Testis (tissue), 2 donors: ENCODE results near the gene COBL.

Experiments used
- POLR2A ChIP-seq: fragments of 450-650 bp; IDR thresholded peaks from one replicate; pipeline ENCODE4 v1.6.1; 2017; ENCODE audit warnings: antibody characterized with exemption, mild to moderate bottlenecking, moderate library complexity
- TF ChIP-seq, protein P1 (sequence below), 3 experiments: fragments of 450-650 bp in 2 of 3; fragments of 200-600 bp in 1 of 3; sonication (generic) in 1 of 3; IDR thresholded peaks; one replicate each; pipeline ENCODE4 v1.5.1; 2016 to 2019; ENCODE audit warnings: antibody characterized with exemption in 3 of 3, mild to moderate bottlenecking in 2 of 3, moderate library complexity in 1 of 3

DNA sequence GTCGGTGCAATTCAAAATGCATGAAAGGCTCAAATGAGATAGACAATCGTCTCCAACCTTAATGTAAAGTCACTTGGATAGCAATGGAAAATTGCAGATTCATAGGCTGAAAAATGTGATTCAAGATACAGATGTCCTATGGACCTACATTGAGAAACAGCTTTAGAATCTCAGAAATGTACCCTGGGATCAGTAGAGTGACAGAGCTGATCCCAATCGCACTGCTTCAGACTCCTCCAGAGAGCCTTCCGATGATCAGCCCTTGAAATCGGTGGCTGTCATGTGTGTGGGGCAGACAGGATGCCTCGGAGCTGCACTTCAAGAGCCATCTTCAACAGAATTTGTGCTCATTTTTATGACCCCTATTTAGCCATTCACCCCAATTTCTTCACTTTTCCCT lies 293.8 kb downstream of the COBL start:
- TF ChIP-seq, protein P1, sequence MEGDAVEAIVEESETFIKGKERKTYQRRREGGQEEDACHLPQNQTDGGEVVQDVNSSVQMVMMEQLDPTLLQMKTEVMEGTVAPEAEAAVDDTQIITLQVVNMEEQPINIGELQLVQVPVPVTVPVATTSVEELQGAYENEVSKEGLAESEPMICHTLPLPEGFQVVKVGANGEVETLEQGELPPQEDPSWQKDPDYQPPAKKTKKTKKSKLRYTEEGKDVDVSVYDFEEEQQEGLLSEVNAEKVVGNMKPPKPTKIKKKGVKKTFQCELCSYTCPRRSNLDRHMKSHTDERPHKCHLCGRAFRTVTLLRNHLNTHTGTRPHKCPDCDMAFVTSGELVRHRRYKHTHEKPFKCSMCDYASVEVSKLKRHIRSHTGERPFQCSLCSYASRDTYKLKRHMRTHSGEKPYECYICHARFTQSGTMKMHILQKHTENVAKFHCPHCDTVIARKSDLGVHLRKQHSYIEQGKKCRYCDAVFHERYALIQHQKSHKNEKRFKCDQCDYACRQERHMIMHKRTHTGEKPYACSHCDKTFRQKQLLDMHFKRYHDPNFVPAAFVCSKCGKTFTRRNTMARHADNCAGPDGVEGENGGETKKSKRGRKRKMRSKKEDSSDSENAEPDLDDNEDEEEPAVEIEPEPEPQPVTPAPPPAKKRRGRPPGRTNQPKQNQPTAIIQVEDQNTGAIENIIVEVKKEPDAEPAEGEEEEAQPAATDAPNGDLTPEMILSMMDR (IDR thresholded peaks at IDR 0.05) = no peak
- no peak for TF ChIP-seq POLR2A
